Left renal cortex interstitium (tissue), 4 donors: ENCODE data around the gene STK10. TPM values are rescaled to one million over a fixed set of nuclear protein-coding genes. Genes with fewer than 3 reads are reported as not detected.
"Not testable (repeated sequence)": the region's sequence is repeated elsewhere in the genome, so short reads cannot be mapped to it uniquely, and the experiment has no call there.

ENCODE experiments used
- DNase-seq, 4 donors: peaks; one replicate each; pipeline ENCODE4 v3.0.0-alpha.2; 2013; ENCODE audit warnings: low read depth in 4 of 4, low spot score in 2 of 4, missing footprints in 1 of 4
- polyA plus RNA-seq, 4 donors: library from polyadenylated mRNA; unstranded; fragments of 120-200 nt; gene quantifications; one replicate each; pipeline ENCODE4 v1.2.1, GENCODE V29; 2013; ENCODE audit not compliant: insufficient read length in 4 of 4

STK10 gene
- polyA plus RNA-seq, 4 donors = 12.9 to 22.2 (median 17.4) TPM

DNA sequence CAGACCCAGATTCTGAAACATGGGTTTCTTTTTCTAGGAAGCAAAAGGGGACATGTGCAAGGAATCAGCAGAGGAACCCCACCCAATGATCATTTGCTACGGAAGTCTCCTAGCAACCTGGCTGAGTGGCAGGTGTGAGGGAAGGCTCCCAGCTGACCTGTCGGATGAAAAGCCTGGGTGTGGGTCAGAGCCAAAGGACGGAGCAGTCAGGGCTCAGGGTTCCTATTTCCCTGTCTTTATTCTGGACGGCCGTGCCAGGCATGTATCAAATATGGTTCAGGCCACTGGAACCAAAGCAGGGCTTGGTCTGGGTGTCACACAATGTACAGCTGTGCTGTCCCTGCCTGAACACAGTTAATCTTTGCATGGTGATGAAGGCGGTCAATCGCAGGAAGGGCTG, 20.1 kb downstream of the STK10 start:
- no peak for DNase-seq

DNA sequence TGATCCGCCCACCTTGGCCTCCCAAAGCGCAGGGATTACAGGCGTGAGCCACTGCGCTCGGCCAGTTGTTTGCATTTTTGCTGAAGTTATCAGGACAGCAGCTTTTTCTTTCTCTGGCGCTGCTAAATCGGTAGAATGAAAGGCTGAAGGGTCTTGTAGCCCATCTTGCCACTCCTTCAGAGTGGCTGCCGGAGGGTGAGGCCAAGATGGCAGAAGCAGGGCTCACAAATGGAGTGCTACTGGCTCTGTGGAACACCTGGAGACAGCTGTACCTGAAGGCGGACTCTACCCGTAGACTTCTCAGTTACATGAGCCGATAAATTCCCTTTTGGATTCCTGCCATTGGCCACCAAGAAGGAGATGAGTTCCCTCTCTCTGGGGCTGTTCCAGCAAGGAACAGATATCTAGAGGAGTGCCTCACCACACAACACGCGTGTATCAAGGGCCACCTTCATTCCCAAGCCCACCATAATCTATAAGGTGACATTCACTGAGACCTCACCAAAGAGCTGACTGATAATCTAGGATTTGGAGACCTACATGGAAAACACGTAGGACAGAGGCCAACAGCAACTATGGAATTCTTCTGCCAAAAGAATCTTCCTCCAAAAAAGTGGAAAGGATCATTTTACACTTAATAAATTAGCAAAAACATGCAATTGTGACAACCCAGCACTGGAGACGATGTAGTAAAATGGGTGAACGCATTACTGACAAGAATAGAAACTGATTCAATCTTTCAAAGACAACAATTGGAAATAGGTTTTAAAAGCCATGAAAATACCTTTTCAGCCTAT, 21.8 kb downstream of the STK10 start:
- no peak for DNase-seq

DNA sequence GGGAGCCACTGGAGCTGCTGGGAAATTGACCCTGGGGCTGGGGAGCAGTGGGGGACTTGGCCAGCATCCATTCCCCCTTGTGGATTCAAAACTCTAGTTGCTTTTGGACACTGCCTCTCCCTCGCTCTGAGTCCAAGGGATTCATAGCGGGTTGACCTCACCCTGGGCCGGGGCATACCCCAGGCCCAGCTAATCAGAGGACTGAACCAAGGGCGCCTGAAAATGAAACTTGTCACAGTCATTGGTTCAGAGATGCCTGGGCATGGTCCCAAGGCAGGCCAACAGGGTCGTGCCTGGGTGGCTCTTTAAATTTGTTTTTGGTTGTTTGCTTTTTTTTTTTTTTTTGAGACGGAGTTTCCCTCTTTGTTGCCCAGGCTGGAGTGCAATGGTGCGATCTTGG, 22.6 kb downstream of the STK10 start:
- no peak for DNase-seq

DNA sequence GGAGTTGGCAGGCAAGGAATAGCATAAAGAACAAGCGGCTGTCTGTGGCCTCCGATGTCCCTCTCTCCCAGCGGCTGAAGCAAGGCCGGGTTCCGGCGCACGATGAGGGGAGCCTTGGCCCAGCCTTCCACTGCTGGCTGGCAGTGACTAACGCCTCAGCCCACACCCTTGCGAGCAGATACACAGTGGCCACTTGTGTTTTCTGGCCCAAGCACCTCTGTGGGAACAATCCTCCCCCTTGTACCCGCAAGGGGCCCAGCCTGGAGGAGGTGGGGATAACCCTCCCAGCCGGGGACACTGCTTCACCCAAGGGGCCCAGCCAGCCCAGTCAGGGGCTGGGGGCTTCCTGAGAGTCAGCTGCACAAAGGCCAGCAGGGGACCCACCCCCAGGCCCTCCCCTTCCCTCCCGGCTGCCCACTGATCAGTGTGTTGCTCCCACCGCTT, 23.2 kb downstream of the STK10 start:
- no peak for DNase-seq

DNA sequence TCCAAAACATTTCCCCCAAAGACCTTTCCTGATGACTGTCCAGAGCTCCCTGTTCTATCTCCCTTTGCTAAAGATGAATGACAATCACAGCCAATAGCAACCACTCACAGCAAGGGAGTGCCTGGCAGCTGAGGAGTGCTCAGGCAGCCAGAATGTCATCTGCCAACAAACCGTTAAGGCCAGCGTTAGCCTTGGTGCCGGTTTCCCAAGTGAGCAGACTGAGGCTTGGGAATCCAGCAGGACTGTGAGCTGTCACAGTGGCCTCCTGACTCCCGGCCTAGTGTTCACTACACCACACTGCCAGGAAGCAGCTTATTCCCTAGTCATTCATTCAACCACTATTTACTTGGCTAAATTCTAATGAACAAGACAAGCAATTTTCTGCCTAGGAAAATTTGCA, 24.7 kb downstream of the STK10 start:
- no peak for DNase-seq

DNA sequence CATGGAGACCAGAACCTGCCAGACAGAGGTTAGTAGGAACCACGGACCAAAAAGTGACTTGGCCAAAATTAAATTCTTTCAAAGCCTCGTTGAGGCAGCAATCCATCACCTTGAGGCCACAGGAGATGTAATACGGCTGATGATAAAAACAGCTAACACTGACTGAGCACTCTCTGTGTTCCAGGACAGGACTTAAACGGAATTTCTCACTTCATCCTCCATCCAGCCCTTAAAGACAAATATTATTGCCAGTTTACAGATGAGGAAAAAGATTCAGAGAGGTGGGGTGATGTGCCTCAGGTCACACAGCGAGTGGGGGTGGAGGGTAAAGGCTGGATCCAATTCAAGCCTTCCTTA, 25.1 kb downstream of the STK10 start:
- DNase-seq = no peak

DNA sequence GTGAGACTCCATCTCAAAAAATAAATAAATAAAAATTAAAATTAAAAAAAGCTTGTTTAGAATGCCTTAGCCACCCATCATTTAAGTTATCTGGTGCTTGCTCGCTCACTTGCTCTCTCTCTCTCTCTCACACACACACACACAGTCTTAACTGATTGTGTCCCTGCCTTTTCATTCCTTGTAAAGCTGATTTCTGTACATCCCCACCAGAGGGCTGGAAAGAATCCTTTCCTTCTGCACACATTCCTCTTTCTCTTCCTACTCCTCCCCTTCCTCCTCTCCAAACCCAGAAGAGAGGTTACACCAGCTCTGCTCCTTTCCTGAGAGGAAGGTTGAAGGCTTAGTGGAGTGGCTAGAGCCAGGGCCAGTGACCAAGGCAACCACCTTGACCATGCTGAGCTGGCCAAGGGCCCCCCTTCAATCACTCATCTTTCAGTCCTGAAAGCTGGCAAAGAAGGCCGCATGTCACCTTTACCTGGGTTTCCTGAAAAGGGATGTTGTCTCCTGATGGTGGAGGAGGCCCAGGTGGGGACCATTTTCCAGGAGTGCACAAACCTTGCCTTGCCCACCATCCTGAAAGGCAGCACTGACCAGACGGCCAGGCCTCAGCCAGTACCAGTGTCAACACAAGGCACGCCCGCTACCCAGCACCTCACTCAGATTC, 25.6 kb downstream of the STK10 start:
- no peak for DNase-seq

DNA sequence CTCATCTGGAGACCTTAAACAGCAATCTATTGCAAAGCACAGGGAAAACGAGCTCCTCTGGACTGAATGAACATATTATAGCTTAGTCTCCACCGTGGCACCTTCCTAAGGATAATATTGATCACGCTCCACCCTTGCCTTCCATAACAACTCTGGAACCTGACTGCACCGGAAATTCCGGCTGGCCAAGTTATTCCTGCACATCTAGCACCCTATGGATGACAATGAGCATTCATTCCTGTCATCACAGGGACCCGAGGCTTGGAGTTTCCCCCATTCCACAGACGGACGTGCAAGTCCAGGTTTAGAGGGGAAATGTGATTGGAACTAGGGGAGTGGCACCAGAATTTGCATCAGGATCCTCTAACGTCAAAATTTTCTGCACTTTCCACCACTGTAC, 27.5 kb downstream of the STK10 start:
- DNase-seq = no peak

DNA sequence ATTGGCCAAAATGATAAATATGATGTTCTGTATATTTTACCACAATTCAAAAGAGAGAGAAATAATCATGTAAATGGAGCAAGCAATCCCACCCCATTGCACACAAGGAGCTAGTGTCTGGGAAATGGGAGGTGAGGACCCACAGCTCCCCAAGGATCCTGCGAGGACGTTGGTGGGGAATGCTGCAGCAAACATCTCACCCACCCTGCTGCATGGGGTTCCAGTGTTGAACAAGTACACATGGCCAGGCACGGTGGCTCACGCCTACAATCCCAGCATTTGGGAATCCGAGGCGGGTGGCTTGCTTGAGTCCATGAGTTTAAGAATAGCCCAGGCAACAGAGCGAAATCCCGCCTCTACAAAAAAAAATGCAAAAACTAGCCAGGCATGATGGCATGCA, 29.0 kb downstream of the STK10 start:
- DNase-seq = no peak

DNA sequence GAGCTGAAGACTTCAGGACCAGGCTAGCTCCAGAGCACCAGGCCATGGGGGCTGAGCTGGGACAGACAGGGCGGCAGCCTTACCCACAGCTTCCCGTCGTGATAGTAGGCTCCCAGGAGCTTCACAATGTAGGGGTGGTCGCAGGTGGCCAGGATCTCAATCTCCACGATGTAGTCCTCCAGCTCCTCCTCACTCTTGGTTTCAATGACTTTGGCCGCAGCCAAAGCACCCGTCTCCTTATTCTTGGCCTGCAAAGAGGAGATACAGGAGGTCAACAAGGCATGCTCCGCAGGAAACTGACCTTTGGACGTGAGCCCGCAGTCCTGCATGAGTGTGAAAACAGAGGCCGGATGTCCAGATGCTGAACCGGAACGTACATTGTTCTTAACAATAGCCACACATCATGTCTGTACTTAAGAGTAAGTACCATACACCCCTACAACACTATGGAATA, 31.5 kb downstream of the STK10 start:
- no peak for DNase-seq

DNA sequence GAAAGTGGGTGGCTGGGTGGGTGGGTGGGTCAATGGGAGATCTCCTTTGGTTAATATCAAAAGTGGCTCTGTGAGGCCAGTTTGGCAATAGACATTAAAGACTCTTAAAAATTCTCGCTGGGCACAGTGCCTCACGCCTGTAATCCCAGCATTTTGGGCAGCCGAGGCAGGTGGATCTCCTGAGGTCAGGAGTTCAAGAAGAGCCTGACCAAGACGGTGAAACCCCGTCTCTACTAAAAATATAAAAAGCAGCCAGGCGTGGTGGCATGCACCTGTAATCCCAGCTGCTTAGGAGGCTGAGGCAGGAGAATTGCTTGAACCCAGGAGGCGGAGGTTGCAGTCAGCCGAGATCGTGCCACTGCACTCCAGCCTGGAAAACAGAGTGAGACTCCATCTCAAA, 32.9 kb downstream of the STK10 start:
- not testable (repeated sequence) for DNase-seq

DNA sequence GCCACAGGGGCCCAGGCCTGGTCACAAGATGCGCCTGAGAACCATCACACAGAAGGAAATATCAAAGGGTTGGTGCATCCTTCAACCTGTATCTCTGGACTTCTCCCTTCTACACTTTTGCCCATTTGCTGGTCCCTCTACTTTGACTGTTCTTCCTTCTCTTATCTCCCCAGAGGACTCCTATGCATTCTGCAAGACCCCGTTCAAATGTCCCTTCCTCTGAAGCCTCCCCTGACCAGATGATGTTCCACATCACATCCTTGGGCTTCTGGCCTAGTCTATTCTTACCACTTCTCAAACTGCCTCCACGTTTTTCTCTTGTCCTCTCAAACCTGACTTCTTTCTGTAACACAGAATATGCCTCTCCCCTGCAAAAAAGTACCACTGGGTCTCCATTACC, 34.3 kb downstream of the STK10 start:
- no peak for DNase-seq

DNA sequence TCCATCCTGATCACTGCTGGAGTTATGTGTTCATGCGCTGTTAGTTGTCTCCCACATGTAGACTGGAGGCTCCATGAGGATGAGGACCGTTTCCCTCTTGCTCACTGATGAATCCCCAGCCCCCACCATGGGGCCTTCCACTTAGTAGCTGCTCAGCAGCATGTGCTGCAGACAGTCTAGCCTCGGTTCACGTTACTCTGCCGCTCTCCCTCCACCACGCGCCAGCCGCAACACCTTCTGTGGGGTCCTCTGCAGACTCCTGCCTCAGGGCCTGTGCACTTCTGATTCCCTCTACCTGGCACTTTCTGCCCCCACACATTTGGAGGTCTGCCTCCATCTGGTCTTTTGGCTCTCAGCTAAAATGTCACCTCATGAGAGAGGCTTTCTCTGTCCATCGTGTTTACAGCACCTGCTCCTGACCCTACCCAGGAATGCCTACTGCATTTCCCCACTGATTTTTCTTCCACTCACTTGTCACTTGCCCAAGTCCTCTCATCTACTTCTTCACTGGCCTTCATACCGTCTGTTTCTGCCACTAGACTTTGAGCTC, 36.3 kb downstream of the STK10 start:
- no peak for DNase-seq

DNA sequence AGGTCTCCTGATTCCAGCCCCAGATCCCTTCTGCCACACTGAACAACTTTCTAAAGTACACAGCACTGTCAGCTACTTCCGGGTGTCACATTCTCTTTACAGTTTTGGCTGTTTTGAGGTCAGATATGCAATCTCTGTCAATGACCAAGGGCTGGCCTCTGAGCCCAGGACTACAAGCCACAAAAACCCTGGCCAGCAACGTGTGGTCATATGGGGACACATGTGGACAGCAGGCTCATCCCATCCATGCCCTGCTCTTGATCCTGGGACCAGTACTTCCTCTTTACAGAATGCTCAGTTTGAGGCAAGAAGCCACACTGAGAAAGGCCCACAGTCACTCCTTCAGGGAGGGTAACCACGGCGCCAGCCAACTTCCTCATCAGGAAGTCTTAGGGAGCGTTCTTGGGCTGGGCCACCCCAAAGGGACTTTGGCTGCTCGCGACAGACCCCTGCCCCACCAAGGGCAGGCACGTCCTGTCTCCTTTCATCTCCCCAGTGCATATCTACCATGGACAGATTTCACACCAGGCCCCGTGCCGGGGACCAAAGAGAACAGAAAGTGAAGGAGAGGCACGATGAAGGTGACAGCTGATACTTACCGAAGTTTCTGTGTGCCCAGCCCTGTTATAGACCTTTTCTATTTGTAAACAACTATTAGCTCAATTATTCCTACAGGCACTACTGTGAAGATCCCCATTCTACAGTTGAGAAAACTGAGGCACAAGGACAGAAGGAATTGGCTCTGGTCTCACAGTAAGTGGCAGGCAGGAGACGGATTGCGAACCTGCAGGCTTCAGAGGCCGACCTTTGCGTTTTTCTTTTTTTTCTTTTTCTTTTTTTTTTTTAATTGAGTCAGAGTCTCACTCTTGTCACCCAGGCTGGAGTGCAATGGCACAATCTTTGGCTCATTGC, 37.3 kb downstream of the STK10 start:
- DNase-seq = no peak

DNA sequence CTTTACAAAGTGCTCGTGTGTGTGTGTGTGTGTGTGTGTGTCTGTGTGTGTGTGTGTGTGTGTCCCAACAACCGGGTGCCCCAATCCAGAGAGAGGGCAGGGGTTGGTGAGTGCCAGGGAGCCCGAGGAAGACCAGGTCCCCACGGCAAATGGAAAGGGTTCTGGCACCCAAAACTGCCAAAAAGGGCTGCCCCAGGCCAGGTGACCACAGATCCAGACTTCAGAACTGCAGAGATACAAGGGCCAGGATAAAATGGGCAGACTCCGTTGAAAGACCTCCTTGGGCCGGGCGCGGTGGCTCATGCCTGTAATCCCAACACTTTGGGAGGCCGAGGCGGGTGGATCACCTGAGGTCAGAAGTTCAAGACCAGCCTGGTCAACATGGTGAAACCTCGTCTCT, 38.5 kb downstream of the STK10 start:
- DNase-seq = not testable (repeated sequence)

DNA sequence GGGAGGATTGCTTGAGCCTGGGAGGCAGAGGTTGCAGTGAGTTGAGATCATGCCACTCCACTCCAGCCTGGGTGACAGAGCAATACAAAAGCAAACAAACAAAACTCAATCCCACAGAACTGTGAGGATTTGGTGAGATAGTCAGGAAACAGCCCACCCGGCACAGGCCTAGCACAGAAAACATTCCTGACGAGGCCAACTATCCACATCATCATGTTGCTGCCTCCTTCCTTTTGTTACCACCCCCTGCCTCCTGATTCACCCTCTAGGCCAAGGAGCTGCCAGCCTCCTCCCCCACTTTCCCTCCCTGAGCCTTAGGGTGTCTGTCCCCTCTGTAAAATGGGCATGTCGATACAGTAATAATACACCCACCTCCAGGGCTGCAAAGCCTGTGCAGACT, 39.0 kb downstream of the STK10 start:
- DNase-seq = no peak

DNA sequence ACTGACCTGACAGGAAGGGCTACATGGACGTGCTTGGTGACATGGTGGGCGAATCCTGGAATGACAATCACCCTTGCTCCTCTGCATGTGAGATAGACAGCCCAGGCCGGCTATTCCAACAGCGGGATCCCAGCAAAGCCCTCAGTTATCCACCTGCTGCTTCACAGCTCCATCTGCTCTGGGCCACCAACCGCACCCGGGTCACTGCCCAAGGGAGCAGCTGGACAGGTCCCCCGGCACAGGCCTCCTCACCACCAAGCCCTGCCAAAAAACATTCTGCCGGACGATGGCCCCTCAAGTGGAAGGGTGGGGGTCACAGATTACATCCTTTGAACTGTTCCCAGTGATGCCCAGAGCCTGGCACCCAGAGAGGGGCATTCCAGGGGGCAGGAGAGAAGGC, 39.6 kb downstream of the STK10 start:
- DNase-seq = no peak

DNA sequence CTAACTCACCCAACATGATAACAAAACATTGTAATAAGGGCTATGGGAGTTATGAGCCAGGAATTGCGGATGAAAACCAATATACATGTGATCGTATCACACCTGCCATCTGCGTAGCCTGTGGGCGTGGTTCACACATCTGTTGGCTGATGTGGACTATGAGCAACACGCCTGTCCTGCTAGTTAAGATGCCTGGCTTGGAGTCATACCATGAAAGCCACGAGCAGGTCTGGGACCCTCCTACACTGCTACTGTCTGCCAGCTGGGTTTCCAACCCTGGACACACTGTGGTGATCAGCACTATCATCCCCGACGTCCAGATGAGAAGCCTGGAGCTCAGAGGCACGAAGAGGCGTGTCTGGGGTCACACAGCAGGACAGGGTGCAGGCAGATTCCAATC, 40.2 kb downstream of the STK10 start:
- DNase-seq = no peak

DNA sequence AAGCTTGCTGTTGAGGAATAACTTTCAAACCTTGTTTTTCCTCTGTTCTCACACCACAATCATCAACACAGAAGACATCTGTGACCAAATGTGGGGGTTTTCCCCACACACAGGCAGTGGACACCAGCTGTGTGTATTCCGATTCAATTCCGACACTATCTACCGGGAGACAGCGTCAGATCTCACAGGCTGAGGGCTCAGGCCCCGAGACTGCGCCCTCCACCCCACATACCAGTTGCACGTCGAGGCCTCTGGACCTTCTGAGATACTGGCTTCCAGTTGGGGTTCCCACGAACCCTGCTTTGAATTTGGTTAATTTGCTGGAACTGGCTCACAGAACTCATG, 41.3 kb downstream of the STK10 start:
- no peak for DNase-seq

DNA sequence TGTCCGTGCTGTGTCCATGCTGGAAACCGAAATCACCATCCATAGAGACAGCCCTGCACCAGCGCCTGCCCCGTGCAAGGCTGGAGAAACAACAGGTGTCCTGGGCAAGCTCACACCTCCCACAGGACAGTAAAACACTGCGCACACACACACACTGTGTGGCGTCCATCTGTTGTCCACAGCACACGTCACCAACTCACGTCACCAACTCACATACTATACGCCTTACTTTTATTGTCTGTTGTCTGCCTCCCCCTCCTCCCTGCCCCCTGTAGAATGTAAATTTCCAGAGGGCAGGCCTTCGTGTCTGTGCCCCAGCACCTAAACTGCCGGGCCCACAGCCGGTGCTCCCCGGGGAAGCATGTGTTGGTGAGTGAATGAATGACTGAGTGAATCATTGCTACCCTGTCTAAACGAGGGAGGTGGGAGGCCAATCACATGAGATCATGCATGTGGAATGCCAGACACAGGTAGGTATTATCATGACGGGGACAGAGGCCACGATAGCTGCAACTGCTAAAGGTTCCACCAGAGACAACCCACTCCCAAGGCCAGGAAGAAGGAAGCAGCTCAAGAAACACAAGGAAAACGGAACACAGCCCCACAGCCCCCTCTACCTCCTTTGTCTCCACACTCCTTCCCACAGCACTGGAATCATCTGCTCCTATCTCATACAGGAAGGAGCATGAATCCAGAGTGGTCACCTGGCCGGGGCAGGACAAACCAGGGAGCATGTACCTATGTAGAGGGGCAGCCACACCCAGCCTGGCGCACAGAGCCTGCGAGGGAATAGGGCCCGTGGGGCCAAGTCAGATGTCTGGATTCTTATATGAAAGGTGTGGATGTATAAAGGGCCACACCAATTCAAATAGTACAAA, 41.9 kb downstream of the STK10 start:
- no peak for DNase-seq
